Large intestine (tissue), 3 donors: ENCODE measurements around the gene GNAL. TPM values are rescaled to one million over a fixed set of nuclear protein-coding genes. Genes with fewer than 3 reads are reported as not detected.

Source experiments
- DNase-seq, 2 donors: peaks; one replicate each; pipeline versions ENCODE4 v3.0.0 to v3.0.0-alpha.2; 2013
- H3K27ac ChIP-seq: one replicate; pipeline ENCODE4 v1.5.1; 2013; ENCODE audit warnings: low read length
- H3K27me3 ChIP-seq: 2 replicates; pipeline ENCODE4 v1.6.1; 2013; ENCODE audit warnings: low read length; ENCODE audit not compliant: control insufficient read depth, insufficient read depth
- H3K36me3 ChIP-seq: 2 replicates; pipeline ENCODE4 v1.6.1; 2013; ENCODE audit warnings: low read length; ENCODE audit not compliant: control insufficient read depth, insufficient read depth
- H3K4me1 ChIP-seq: one replicate; pipeline ENCODE4 v1.6.1; 2013; ENCODE audit warnings: low read length; ENCODE audit not compliant: control insufficient read depth, insufficient read depth
- H3K4me3 ChIP-seq: one replicate; pipeline ENCODE4 v1.5.1; 2013; ENCODE audit warnings: low read length
- H3K9me3 ChIP-seq: one replicate; pipeline ENCODE4 v1.6.1; 2013; ENCODE audit warnings: mild to moderate bottlenecking, low read depth, low read length, moderate library complexity; ENCODE audit not compliant: control insufficient read depth
- WGBS: methylation state at CpG from one replicate; pipeline ENCODE4 v1.1.5; 2013; ENCODE audit warnings: low lambda C conversion rate; ENCODE audit not compliant: insufficient coverage; 5-methylcytosine and 5-hydroxymethylcytosine counted together
- polyA plus RNA-seq: library from polyadenylated mRNA; unstranded; fragments of 120-200 nt; gene quantifications from one replicate; pipeline ENCODE4 v1.2.1, GENCODE V29; 2013

GNAL gene
- polyA plus RNA-seq, 1 donor: 4.4 TPM

- Histone ChIP-seq H3K27ac (no peak overlapping the region), H3K4me1 (peaks cover 3% of the 10 kb centered on the region), H3K36me3 (no peaks in the 10 kb centered on the region), H3K9me3 (no peaks in the 10 kb centered on the region), H3K27me3 (no peaks in the 10 kb centered on the region), H3K4me3 (no peak overlapping the region)
- no peak for DNase-seq
- WGBS: no CpG with 5 or more reads among the region's 10 CpGs
Measured at GRCh38 chr18:11866329-11866728, 177.3 kb downstream of the GNAL start.

- Histone ChIP-seq H3K4me3 (no peak overlapping the region), H3K9me3 (no peaks in the 10 kb centered on the region), H3K27me3 (no peaks in the 10 kb centered on the region), H3K36me3 (no peaks in the 10 kb centered on the region), H3K27ac (no peak overlapping the region), H3K4me1 (peaks cover 3% of the 10 kb centered on the region)
- WGBS: no CpG with 5 or more reads among the region's 5 CpGs
- no peak for DNase-seq
Measured at GRCh38 chr18:11866764-11867163, 177.7 kb downstream of the GNAL start.

- no peaks in the 10 kb centered on the region for H3K4me1 ChIP-seq
- H3K27me3 ChIP-seq: no peaks in the 10 kb centered on the region
- DNase-seq: no peak
- H3K4me3 ChIP-seq: no peak overlapping the region
- no peaks in the 10 kb centered on the region for H3K9me3 ChIP-seq
- H3K27ac ChIP-seq: no peak overlapping the region
- WGBS: no CpG with 5 or more reads among the region's 8 CpGs
- no peaks in the 10 kb centered on the region for H3K36me3 ChIP-seq
Measured at GRCh38 chr18:11868230-11868629, 179.2 kb downstream of the GNAL start.

GRCh38 chr18:11871501-11871900 lies 182.4 kb downstream of the GNAL start:
- H3K27me3 ChIP-seq: no peaks in the 10 kb centered on the region
- no peak for DNase-seq
- H3K9me3 ChIP-seq: no peaks in the 10 kb centered on the region
- H3K27ac ChIP-seq: no peak overlapping the region
- H3K4me1 ChIP-seq: no peaks in the 10 kb centered on the region
- WGBS: 100% methylated on average over 2 of the region's 5 CpGs
- no peak overlapping the region for H3K4me3 ChIP-seq
- no peaks in the 10 kb centered on the region for H3K36me3 ChIP-seq

GRCh38 chr18:11872479-11873136 lies 183.5 kb downstream of the GNAL start:
- no peaks in the 10 kb centered on the region for H3K9me3 ChIP-seq
- no peak overlapping the region for H3K27ac ChIP-seq
- no peaks in the 10 kb centered on the region for H3K36me3 ChIP-seq
- WGBS: 90% methylated on average over 3 of the region's 13 CpGs
- no peaks in the 10 kb centered on the region for H3K27me3 ChIP-seq
- no peaks in the 10 kb centered on the region for H3K4me1 ChIP-seq
- peak; percentile 29 to 34 for DNase-seq
- no peak overlapping the region for H3K4me3 ChIP-seq

GRCh38 chr18:11873670-11874340 lies 184.7 kb downstream of the GNAL start:
- Histone ChIP-seq H3K36me3 (no peaks in the 10 kb centered on the region), H3K27me3 (no peaks in the 10 kb centered on the region), H3K4me1 (no peaks in the 10 kb centered on the region), H3K4me3 (no peak overlapping the region), H3K27ac (no peak overlapping the region), H3K9me3 (no peaks in the 10 kb centered on the region)
- WGBS: no CpG with 5 or more reads among the region's 15 CpGs
- DNase-seq: no peak

- 83% methylated on average over 2 of the region's 8 CpGs for WGBS
Measured at GRCh38 chr18:11874676-11875075, 185.6 kb downstream of the GNAL start.

GRCh38 chr18:11877497-11878135 lies 188.6 kb downstream of the GNAL start:
- H3K27ac ChIP-seq: no peak overlapping the region
- no peaks in the 10 kb centered on the region for H3K27me3 ChIP-seq
- no peak overlapping the region for H3K4me3 ChIP-seq
- no peaks in the 10 kb centered on the region for H3K4me1 ChIP-seq
- H3K36me3 ChIP-seq: no peaks in the 10 kb centered on the region
- no CpG with 5 or more reads among the region's 10 CpGs for WGBS
- no peak for DNase-seq
- no peaks in the 10 kb centered on the region for H3K9me3 ChIP-seq

More at GRCh38 chr18:11874676-11875075, 185.6 kb downstream of the GNAL start:
- no peaks in the 10 kb centered on the region for H3K36me3 ChIP-seq
- H3K27ac ChIP-seq: no peak overlapping the region
- no peaks in the 10 kb centered on the region for H3K27me3 ChIP-seq
- H3K9me3 ChIP-seq: no peaks in the 10 kb centered on the region
- H3K4me3 ChIP-seq: no peak overlapping the region
- DNase-seq: no peak
- no peaks in the 10 kb centered on the region for H3K4me1 ChIP-seq

- Histone ChIP-seq H3K27me3 (no peaks in the 10 kb centered on the region), H3K4me1 (peaks cover 12% of the 10 kb centered on the region), H3K36me3 (peaks cover 15% of the 10 kb centered on the region), H3K9me3 (no peaks in the 10 kb centered on the region), H3K27ac (no peak overlapping the region), H3K4me3 (no peak overlapping the region)
- 73% methylated on average over 3 of the region's 30 CpGs for WGBS
- no peak for DNase-seq
Measured at GRCh38 chr18:11880586-11881304, 191.7 kb downstream of the GNAL start.

GRCh38 chr18:11882636-11883035 lies 193.6 kb downstream of the GNAL start:
- DNase-seq: no peak
- Histone ChIP-seq H3K27ac (no peak overlapping the region), H3K9me3 (no peaks in the 10 kb centered on the region), H3K36me3 (peaks cover 26% of the 10 kb centered on the region), H3K27me3 (no peaks in the 10 kb centered on the region), H3K4me1 (peaks cover 27% of the 10 kb centered on the region), H3K4me3 (no peak overlapping the region)
- no CpG with 5 or more reads among the region's 4 CpGs for whole genome bisulfite sequencing
